ENCODE results near the gene KRTAP10-8.

KRTAP10-8 gene

GRCh38 chr21:44612029-44612486, at the start of gene KRTAP10-8:
KRTAP10-8 (plus strand) TSS chr21:44612079; CDS start chr21:44612101, 22 bp downstream.
- DNase-seq, result no peak

DNA sequence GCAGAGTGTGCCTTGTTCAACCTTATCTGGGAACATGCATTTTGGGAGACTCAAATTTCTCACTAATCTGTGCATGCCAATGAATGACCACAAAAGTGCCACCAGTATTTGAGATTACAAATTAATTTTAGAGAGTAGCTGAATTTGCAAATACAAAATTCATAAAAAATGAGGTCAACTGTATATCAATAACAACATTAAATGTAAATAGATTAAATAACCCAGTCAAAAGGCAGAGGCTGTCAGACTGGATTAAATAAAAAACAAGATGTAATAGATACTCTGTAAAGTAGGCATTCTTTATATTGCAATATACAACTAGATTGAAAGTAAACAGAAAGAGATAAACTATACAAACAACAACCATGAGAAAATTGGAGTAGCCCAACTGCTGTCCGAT, 47.8 kb upstream of the KRTAP10-8 start:
- DNase-seq, result no peak

DNA sequence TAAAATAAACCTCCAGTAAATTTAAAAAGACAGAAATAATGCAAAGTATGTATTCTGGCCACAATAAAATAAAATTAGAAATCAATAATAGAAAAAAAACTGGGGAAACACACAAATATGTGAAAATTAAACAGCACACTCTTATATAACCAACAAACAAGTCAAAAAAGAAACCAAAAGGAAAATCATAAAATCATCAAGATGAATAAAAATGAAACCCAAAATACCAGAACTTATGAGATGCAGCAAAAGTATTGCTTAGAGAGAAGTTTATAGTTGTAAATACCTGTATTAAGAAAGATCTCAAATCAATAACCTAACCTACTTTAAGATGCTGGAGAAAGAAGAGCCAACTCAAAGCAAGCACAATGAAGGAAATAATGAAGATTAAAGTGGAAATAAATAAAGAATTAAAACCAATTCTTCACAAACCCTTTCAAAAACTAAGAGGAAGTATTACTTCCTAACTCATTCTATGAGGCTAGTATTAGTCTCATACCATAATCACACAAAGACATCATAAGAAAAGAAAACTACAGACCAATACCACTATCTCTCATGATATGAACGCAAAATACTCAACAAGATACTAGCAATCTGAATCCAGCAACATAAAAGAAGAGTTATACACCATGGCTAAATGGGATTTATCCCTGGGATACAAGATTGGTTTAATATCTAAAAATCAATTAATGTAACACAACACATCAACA, 46.8 kb upstream of the KRTAP10-8 start:
- DNase-seq, result no peak

DNA sequence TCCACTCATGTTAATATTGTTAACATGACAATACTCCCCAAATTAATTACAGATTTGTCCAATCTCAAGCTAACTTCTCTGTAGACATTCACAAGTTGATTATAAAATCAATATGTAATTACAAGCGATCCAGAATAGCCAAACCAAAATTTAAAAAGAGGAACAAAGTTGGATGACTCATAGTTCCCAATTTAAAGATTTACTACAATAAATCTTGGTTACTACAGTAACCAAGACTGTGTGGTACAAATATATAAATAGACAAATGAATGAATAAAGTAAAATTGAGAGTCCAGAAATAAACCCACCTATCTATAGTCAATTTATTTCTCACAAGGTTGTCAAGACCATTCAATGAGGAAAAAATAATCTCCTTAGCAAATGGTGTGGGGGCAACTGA, 45.5 kb upstream of the KRTAP10-8 start:
- DNase-seq, result no peak

- peak; percentile 13 for DNase-seq
Measured at GRCh38 chr21:44567481-44568171, 44.3 kb upstream of the KRTAP10-8 start.

- DNase-seq, result peak; percentile 14
Measured at GRCh38 chr21:44568261-44568660, 43.6 kb upstream of the KRTAP10-8 start.

DNA sequence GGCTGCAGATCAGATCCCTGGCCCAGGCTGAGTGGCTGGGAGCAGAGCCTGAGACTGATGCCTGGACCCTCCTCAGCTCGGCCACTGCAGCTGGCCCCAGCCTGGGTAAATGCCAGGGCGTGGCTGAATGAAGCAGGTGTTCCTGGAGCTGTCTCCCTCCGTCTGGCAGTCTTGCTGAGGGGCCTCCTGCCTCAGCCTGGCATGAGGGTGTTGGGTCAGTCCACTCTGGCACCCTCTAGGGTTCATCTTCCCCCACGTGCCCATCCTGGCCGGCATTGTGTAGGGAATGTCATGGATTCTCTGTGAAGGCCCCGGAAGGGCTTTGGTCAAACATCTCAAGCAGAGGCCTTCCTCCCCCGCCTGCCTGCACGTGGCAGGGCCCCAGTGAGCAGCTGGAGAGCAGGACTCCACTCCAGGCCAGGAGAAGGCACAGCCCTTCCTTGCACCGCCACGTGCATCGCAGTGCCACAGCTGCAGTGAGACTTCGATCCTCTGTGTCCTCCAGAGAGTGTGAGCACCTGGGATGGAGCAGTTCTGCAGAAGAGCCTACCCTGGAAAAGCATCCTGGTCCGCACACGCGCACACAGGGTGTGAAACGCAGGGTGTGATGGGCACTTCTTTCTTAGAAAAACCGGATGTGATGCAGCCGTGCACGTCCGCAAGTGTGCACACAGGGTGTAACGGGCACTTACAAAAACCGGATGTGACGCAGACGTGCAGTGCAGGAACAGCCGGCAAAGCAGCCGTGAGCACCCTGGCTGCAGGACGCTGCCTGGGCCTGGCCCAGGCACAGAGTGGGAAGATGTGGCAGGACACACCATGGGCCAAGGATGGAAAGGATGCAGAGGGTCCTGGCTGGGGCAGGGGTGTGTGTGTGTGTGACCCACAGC, 43.0 kb upstream of the KRTAP10-8 start:
- no peak for DNase-seq

DNA sequence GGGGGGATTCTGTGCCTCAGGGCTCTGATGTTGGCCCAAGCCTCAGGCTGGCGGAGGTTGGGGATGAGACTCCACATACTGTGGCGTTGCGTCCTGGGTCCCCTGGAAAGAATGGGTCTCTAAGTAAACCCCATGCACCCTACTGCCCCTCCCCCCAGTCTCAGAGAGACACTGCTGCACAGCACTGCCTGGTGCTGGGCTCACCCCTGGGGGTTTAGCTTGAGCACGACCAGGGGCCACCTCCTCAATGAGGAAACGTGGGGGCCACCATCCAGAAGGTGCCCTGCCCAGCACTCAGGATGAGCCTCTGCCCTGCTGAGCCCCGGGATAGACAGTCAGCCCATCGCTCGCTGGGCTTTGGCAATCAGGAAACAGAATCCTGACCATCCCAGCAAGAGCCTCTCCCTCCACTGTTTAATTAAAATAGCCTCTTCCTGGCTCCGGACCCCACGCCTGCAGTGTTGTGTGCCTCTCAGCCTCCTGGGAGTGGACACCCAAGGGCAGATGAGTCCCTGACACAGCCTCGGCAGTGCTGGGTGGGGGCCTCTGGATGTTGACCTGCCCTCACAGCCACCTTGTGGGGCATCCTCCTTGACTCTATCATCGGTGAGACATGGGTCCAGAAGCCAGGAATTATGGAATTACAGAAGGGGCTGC, 41.9 kb upstream of the KRTAP10-8 start:
- peak; percentile 7 for DNase-seq

GRCh38 chr21:44571296-44571695, 40.6 kb upstream of the KRTAP10-8 start:
- no peak for DNase-seq

GRCh38 chr21:44571844-44572782, 39.8 kb upstream of the KRTAP10-8 start:
- peak; percentile 17 for DNase-seq

- peak; percentile 19 for DNase-seq
Measured at GRCh38 chr21:44572959-44573583, 38.8 kb upstream of the KRTAP10-8 start.

DNA sequence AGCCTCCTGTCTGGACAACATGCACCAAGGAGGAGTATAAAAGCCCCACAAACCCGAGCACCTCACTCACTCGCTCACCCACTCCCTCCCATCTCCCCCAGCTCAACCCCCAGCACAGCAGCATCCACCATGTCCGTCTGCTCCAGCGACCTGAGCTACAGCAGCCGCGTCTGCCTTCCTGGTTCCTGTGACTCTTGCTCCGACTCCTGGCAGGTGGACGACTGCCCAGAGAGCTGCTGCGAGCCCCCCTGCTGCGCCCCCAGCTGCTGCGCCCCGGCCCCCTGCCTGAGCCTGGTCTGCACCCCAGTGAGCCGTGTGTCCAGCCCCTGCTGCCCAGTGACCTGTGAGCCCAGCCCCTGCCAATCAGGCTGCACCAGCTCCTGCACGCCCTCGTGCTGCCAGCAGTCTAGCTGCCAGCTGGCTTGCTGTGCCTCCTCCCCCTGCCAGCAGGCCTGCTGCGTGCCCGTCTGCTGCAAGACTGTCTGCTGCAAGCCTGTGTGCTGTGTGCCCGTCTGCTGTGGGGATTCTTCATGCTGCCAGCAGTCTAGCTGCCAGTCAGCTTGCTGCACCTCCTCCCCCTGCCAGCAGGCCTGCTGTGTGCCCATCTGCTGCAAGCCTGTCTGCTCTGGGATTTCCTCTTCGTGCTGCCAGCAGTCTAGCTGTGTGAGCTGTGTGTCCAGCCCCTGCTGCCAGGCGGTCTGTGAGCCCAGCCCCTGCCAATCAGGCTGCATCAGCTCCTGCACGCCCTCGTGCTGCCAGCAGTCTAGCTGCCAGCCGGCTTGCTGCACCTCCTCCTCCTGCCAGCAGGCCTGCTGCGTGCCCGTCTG, 38.0 kb upstream of the KRTAP10-8 start, which contains the start of gene KRTAP10-4:
Gene KRTAP10-4, plus strand, starts transcription at position 100 of the 827 bp plus-strand sequence. Its CDS starts 30 bp downstream, at position 130.
- DNase-seq, result peak; percentile 20

DNA sequence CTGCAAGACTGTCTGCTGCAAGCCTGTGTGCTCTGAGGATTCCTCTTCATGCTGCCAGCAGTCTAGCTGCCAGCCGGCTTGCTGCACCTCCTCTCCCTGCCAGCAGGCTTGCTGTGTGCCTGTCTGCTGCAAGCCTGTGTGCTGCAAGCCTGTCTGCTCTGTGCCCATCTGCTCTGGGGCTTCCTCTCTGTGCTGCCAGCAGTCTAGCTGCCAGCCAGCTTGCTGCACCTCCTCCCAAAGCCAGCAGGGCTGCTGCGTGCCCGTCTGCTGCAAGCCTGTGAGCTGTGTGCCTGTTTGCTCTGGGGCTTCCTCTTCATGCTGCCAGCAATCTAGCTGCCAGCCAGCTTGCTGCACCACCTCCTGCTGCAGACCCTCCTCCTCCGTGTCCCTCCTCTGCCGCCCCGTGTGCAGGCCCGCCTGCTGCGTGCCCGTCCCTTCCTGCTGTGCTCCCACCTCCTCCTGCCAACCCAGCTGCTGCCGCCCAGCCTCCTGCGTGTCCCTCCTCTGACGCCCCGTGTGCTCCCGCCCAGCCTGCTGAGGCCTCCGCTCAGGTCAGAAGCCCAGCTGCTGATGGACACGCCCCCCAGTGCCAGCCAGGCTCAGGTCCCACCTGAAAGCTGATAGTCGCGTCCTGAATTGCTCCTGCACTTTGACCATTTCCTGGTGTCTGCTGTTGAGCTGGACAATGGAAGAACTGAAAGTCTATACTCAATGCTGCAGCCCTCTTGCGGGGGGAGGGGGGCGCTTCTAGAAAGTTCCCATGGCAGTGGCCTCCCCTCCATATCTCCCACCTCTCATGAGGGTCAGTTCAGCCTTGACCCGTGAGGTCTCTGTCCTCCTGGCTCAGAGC, 37.2 kb upstream of the KRTAP10-8 start:
- peak; percentile 4 for DNase-seq

DNA sequence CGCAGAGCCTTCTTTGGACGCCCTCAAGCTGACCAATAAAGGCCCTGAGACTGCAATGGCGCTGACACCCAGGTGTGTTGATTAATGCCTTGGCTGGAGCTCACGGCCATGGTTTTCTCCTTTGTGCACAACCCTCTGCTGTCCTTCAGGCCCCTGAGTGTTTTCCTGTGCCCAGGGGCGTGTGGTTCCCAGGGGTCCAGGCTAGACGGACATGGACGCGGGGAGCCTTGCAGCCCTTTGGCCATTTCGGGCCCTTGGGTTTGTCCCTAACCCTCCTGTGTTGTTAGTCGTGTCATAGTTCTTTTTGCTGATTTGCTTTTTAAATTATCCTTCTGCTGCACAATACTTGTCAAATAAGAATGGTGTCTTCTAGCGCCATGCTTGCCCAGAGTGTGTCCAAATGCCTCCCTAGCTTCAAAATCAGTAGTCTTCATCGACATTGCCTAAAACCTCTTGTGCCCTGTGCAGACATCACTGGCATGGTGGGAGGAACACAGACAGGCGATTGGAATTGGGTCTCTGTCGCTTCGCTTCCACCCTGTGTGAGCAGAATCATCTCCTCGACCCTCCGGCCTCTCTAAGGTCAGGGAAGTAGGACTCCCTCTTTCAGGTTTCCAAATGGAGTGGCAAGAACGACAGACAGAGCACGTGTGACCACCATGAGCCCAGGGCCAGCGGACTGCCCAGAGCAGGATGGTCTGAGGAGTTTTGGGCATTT, 36.4 kb upstream of the KRTAP10-8 start:
- DNase-seq, result peak; percentile 8

GRCh38 chr21:44576025-44576420, 35.9 kb upstream of the KRTAP10-8 start:
- no peak for DNase-seq

DNA sequence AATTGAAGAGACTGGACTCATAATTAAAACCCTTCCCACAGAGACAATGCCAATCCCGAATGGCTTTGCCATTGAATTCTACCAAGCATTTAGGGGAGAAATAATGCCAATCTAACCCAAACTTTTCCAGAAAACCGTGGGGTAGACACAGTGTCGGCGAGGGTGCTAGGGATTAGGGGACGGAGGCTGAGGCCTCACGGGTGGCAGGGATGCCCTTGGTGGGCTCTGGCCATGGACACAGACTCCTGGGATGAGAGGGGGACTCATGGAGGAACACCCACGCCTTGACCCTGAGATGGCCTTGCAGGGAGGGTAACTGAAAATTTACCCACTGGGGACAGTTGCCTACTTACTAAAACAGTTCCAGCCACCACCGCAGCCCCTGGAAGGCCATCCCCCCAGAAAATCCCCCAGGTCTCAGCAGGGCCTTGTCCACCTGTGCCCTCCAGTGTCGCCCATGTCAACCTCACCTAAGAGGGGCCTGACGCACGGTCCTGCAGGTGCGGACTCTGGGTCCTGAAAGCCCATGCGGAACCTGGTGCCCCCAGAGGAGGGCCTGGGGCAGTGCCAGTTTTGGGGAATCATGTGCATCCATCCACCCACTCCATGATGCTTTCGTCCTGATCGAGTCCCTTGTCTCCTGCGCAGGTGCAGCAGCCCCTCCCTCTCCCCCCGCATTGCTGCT, 33.4 kb upstream of the KRTAP10-8 start:
- peak; percentile 10 for DNase-seq

GRCh38 chr21:44579056-44579832, 32.6 kb upstream of the KRTAP10-8 start:
- peak; percentile 8 for DNase-seq

Measured in stimulated activated CD8-positive, alpha-beta memory T cell treated with anti-CD3 and anti-CD28 coated beads, Interleukin-4, amount 100 ng/mL, for 48 hours (primary cell).